Left ventricle myocardium superior (tissue), 1 donor: ENCODE data around the gene FAM13A. TPM values are rescaled to one million over a fixed set of nuclear protein-coding genes. Genes with fewer than 3 reads are reported as not detected.

Experiments
- ATAC-seq: fragments of 200-7000 bp; cut with Tn5 transposase; one replicate; pipeline ENCODE4 v1.9.1; 2020; ENCODE audit warnings: mild to moderate bottlenecking, moderate library complexity
- DNase-seq: peaks from one replicate; pipeline ENCODE4 v3.0.0-alpha.2; 2020
- intact Hi-C: fragments of 100-400 bp; cut with micrococcal nuclease; formaldehyde crosslinking; loops from one replicate; pipeline ENCODE4 v1.11.0; 2022
- total RNA-seq: library from RNA; stranded (reverse); fragmentation: NEBNext Ultra II Directional; extraction: Animal tissue kit (Norgen Biotek cat#: 25700); gene quantifications from one replicate; pipeline ENCODE4 v1.2.1, GENCODE V29; 2021
- donor health status: DM: no; HTN: yes; CAD: no; lungs with severe emphysema.

FAM13A gene
- total RNA-seq, 1 donor from 2014 or later: 13.7 TPM

GRCh38 chr4:88771883-88772450 lies 285.0 kb downstream of the FAM13A start:
- no peak for ATAC-seq
- intact Hi-C loops: no loop called here
- DNase-seq: no peak

GRCh38 chr4:88765729-88766128 lies 291.3 kb downstream of the FAM13A start:
- ATAC-seq (peak; percentile 100), DNase-seq (peak; percentile 79)
- intact Hi-C loops: no loop called here

- intact Hi-C loops: no loop called here
- ATAC-seq: no peak
Observed at GRCh38 chr4:88763075-88763474, 293.9 kb downstream of the FAM13A start.

GRCh38 chr4:88761861-88762523 lies 295.0 kb downstream of the FAM13A start:
- ATAC-seq (no peak), DNase-seq (no peak)
- intact Hi-C loops: no loop called here

More at GRCh38 chr4:88763075-88763474, 293.9 kb downstream of the FAM13A start:
- DNase-seq: no peak

- DNase-seq (no peak), ATAC-seq (no peak)
- intact Hi-C loops: no loop called here
Observed at GRCh38 chr4:88761342-88761741, 295.6 kb downstream of the FAM13A start.

- ATAC-seq (no peak), DNase-seq (no peak)
- intact Hi-C loops: no loop called here
Observed at GRCh38 chr4:88759895-88760290, 297.1 kb downstream of the FAM13A start.

GRCh38 chr4:88759039-88759894 lies 297.7 kb downstream of the FAM13A start:
- ATAC-seq (peak; percentile 79), DNase-seq (no peak)
- intact Hi-C loops: no loop called here

GRCh38 chr4:88758264-88758663 lies 298.7 kb downstream of the FAM13A start:
- ATAC-seq (peak; percentile 32), DNase-seq (no peak)
- intact Hi-C loops: no loop called here

GRCh38 chr4:88757776-88758175 lies 299.2 kb downstream of the FAM13A start:
- DNase-seq (no peak), ATAC-seq (no peak)
- intact Hi-C loops: no loop called here

GRCh38 chr4:88757067-88757466 lies 299.9 kb downstream of the FAM13A start:
- DNase-seq (no peak), ATAC-seq (no peak)
- intact Hi-C loops: no loop called here

GRCh38 chr4:88756149-88756548 lies 300.8 kb downstream of the FAM13A start:
- ATAC-seq (no peak), DNase-seq (no peak)
- intact Hi-C loops: no loop called here

GRCh38 chr4:88755454-88755853 lies 301.5 kb downstream of the FAM13A start:
- intact Hi-C loops: no loop called here
- ATAC-seq (no peak), DNase-seq (no peak)

GRCh38 chr4:88754796-88755195 lies 302.2 kb downstream of the FAM13A start:
- intact Hi-C loops: no loop called here
- no peak for ATAC-seq
- DNase-seq: no peak

- ATAC-seq (peak; percentile 42), DNase-seq (no peak)
- intact Hi-C loops: no loop called here
Observed at GRCh38 chr4:88753658-88754571, 303.1 kb downstream of the FAM13A start.

- DNase-seq (no peak), ATAC-seq (no peak)
- intact Hi-C loops: no loop called here
Observed at GRCh38 chr4:88752754-88753153, 304.2 kb downstream of the FAM13A start.

GRCh38 chr4:88752076-88752463 lies 304.9 kb downstream of the FAM13A start:
- DNase-seq: no peak
- ATAC-seq: no peak
- intact Hi-C loops: no loop called here

GRCh38 chr4:88751258-88752075 lies 305.5 kb downstream of the FAM13A start:
- no peak for ATAC-seq
- intact Hi-C loops: no loop called here
- no peak for DNase-seq

GRCh38 chr4:88750369-88750768 lies 306.6 kb downstream of the FAM13A start:
- intact Hi-C loops: no loop called here
- ATAC-seq (no peak), DNase-seq (no peak)

GRCh38 chr4:88747351-88747750 lies 309.6 kb downstream of the FAM13A start:
- no peak for DNase-seq
- intact Hi-C loops: no loop called here
- ATAC-seq: no peak
